DOHH2 (cell line): Measurements from ENCODE around the gene HSDL1.

Experiments
- H3F3A ChIP-seq: fragments of 200-600 bp; sonication (generic), shearing (Covaris generic); 2 replicates; pipeline ENCODE4 v1.6.0; 2016; ENCODE audit warnings: antibody characterized with exemption, mild to moderate bottlenecking; ENCODE audit not compliant: control insufficient read depth, insufficient read depth
- H3K27ac ChIP-seq: fragments of 200-600 bp; sonication (generic); 2 replicates; pipeline ENCODE4 v1.5.1; 2014; ENCODE audit warnings: low read depth, mild to moderate bottlenecking, low read length, moderate library complexity
- H3K27me3 ChIP-seq: fragments of 200-600 bp; sonication (generic); 2 replicates; pipeline ENCODE4 v1.6.1; 2014; ENCODE audit warnings: mild to moderate bottlenecking, low read length, mixed read lengths; ENCODE audit not compliant: control insufficient read depth
- H3K36me3 ChIP-seq: fragments of 200-600 bp; sonication (generic); 2 replicates; pipeline ENCODE4 v1.6.1; 2014; ENCODE audit warnings: mild to moderate bottlenecking, low read length, moderate library complexity, mixed read lengths; ENCODE audit not compliant: control insufficient read depth
- H3K4me1 ChIP-seq: fragments of 200-600 bp; sonication (generic); 2 replicates; pipeline ENCODE4 v1.6.1; 2014; ENCODE audit warnings: mild to moderate bottlenecking, low read length, mixed read lengths; ENCODE audit not compliant: control insufficient read depth
- H3K4me2 ChIP-seq: fragments of 200-600 bp; sonication (generic); 2 replicates; pipeline ENCODE4 v1.6.0; 2014; ENCODE audit warnings: mild to moderate bottlenecking, low read length, moderate library complexity
- H3K4me3 ChIP-seq: fragments of 200-600 bp; sonication (generic); 2 replicates; pipeline ENCODE4 v1.5.1; 2014; ENCODE audit warnings: mild to moderate bottlenecking, low read length, mixed read lengths
- H3K79me2 ChIP-seq: fragments of 200-600 bp; sonication (generic); 2 replicates; pipeline ENCODE4 v1.6.1; 2014; ENCODE audit warnings: mild to moderate bottlenecking, low read length, mixed read lengths; ENCODE audit not compliant: control insufficient read depth
- H3K9me2 ChIP-seq: fragments of 200-600 bp; sonication (generic); replicated peaks from 2 replicates; pipeline ENCODE4 v1.6.1; 2014; ENCODE audit warnings: mild to moderate bottlenecking, low read length, mixed read lengths; ENCODE audit not compliant: control insufficient read depth
- H3K9me3 ChIP-seq: fragments of 200-600 bp; sonication (generic); 2 replicates; pipeline ENCODE4 v1.6.1; 2014; ENCODE audit warnings: antibody characterized with exemption, low read length, mixed read lengths; ENCODE audit not compliant: control insufficient read depth, insufficient read depth
- H4K20me1 ChIP-seq: fragments of 200-600 bp; sonication (generic); 2 replicates; pipeline ENCODE4 v1.6.0; 2014; ENCODE audit warnings: low read depth, mild to moderate bottlenecking, antibody characterized with exemption, low read length, moderate library complexity; ENCODE audit not compliant: control insufficient read depth, insufficient read depth
- EZH2phosphoT487 ChIP-seq: fragments of 200-600 bp; sonication (generic); IDR thresholded peaks from 2 replicates; pipeline ENCODE4 v1.6.1; 2017; ENCODE audit warnings: borderline replicate concordance, mild to moderate bottlenecking, antibody characterized with exemption, low read length, moderate library complexity, mixed read lengths
- TF ChIP-seq, protein P1 (sequence below): fragments of 200-600 bp; sonication (generic); IDR thresholded peaks from one replicate; pipeline ENCODE4 v1.5.1; 2014; ENCODE audit warnings: antibody characterized with exemption, mild to moderate bottlenecking, low read depth, low read length; ENCODE audit not compliant: poor library complexity, severe bottlenecking

Gene HSDL1

DNA sequence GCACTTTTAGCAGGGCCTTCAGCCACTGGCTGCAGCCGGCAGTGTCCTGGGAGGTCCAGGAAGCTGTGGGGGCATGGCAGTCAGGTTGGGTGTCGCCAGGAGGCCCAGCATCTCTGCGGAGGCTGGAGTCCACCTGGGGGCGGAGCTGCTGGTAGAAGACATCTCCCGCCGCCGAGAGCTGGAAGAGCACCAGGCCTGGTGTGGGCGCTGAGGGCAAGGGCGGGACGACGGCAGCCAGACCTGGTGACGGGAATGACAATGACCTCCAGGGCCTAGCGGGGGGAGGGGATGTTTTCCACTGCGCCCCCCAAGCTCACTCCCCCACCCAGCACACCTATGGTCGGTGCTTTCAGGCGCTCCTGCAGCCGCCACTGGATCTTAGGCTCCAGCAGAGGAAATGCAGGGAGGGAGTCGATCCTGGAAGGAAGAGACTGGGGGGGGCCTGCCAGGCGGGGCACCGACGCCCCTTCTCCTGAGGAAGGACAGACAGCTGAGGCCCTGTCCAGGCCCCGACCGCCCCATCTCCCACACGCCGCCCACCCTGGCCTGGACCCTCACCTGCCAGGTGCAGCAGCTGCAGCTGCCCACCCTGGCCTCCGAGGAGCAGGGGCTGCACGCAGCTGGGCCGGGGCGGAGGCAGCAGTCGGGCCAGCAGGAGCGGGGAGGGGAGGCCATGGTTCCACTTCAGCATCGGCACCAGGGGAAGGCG lies 34.8 kb upstream of the HSDL1 start:
- Histone ChIP-seq H3K36me3 (peaks cover 59% of the 10 kb centered on the region), H3K27me3 (no peaks in the 10 kb centered on the region), H3K27ac (no peak overlapping the region), H3K9me3 (no peaks in the 10 kb centered on the region), H4K20me1 (no peaks in the 10 kb centered on the region), H3F3A (no peaks in the 10 kb centered on the region), H3K4me1 (no peaks in the 10 kb centered on the region), H3K79me2 (peaks cover 22% of the 10 kb centered on the region), H3K4me2 (no peak overlapping the region), H3K4me3 (no peak overlapping the region), H3K9me2 (no peaks in the 10 kb centered on the region)
- TF ChIP-seq EZH2phosphoT487, result no peak
- TF ChIP-seq, protein P1, sequence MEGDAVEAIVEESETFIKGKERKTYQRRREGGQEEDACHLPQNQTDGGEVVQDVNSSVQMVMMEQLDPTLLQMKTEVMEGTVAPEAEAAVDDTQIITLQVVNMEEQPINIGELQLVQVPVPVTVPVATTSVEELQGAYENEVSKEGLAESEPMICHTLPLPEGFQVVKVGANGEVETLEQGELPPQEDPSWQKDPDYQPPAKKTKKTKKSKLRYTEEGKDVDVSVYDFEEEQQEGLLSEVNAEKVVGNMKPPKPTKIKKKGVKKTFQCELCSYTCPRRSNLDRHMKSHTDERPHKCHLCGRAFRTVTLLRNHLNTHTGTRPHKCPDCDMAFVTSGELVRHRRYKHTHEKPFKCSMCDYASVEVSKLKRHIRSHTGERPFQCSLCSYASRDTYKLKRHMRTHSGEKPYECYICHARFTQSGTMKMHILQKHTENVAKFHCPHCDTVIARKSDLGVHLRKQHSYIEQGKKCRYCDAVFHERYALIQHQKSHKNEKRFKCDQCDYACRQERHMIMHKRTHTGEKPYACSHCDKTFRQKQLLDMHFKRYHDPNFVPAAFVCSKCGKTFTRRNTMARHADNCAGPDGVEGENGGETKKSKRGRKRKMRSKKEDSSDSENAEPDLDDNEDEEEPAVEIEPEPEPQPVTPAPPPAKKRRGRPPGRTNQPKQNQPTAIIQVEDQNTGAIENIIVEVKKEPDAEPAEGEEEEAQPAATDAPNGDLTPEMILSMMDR, result no peak

DNA sequence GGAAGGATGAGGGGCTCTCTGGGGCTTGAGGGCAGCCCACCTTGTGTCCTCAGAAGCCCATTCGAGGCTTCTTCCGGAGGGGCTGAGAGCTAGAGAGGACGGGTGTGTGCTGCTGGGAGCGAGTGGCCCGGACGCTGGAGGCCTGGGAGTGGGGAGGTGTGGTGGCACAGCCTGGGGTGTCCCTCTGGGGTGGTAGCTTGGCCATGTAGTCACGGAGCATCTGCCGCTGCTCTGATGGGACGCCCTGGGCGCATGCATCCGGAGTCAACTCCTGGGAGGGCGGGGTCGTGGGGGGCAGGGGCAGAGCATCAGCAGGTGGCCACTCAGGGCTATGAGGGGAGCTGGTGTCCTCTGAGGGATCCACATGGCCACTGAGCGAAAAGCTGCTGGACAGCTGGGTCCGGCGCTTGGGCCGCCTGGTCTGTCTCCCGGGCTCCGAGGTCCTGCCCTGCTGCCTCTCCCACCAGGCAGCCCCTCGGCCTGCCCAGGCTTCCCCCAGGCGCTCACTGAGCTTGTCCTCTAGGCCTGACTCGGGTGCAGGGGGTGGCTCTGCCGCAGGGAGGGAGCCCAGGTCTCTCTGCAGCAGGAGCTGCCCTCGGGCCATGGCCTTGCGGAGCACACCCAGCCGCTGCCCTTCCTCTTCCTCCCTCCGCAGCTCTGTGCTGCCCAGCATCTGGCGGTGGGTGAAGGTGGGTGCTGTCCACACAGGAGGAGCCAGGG lies 34.1 kb upstream of the HSDL1 start:
- no peak overlapping the region for H3K4me3 ChIP-seq
- H3K4me2 ChIP-seq, result no peak overlapping the region
- H3K4me1 ChIP-seq, result no peaks in the 10 kb centered on the region
- no peaks in the 10 kb centered on the region for H3K9me2 ChIP-seq
- H3K9me3 ChIP-seq, result no peaks in the 10 kb centered on the region
- TF ChIP-seq EZH2phosphoT487, result no peak
- TF ChIP-seq, protein P1, result no peak
- H4K20me1 ChIP-seq, result no peaks in the 10 kb centered on the region
- no peak overlapping the region for H3K27ac ChIP-seq
- peaks cover 15% of the 10 kb centered on the region for H3K79me2 ChIP-seq
- peaks cover 52% of the 10 kb centered on the region for H3K36me3 ChIP-seq
- H3K27me3 ChIP-seq, result no peaks in the 10 kb centered on the region
- no peaks in the 10 kb centered on the region for H3F3A ChIP-seq

DNA sequence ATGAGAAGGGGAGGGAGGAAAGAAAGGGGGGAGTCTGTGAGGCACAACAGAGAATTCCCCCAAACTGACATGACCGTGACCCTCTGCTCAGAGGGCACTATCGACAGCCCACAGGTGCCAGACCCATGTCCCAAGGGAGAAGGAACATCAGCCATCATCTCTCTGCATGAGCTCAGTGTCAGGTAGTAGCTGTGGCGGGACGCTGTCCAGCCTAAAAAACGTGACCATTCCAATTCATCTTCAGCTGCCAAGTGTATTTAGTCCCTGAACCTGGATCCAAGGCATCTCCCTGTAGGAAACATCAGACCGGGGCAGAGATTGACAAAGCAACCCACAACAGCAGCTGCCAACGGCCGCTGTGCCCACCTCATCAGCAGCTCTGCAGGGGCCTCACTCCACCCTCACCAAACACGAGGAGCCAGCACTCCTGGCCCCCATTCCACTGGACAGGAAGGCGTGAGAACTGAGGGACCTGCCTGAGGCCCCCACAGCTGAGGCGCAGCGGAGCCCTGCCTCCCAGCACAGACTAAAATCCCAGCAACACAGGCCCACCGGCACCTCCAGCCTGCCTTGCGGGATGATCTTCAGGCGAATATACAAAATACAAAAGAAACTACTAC lies 33.3 kb upstream of the HSDL1 start:
- Histone ChIP-seq H3K9me3 (no peaks in the 10 kb centered on the region), H3K4me2 (no peak overlapping the region), H3K4me1 (no peaks in the 10 kb centered on the region), H3K79me2 (peaks cover 7% of the 10 kb centered on the region), H4K20me1 (no peaks in the 10 kb centered on the region), H3F3A (no peaks in the 10 kb centered on the region), H3K9me2 (no peaks in the 10 kb centered on the region), H3K36me3 (peaks cover 47% of the 10 kb centered on the region), H3K27ac (no peak overlapping the region), H3K27me3 (no peaks in the 10 kb centered on the region), H3K4me3 (no peak overlapping the region)
- no peak for TF ChIP-seq EZH2phosphoT487
- TF ChIP-seq, protein P1, result no peak
